HUES6 (cell line): Measurements from ENCODE around the gene TCL1A.

ENCODE experiments used
- H3K27ac ChIP-seq: 2 replicates; pipeline ENCODE4 v1.7.0; 2013; ENCODE audit warnings: low read depth, mild to moderate bottlenecking, low read length, inconsistent platforms
- H3K27me3 ChIP-seq: 2 replicates; pipeline ENCODE4 v1.6.1; 2013; ENCODE audit warnings: low read length; ENCODE audit not compliant: control insufficient read depth, insufficient read depth
- H3K36me3 ChIP-seq: 2 replicates; pipeline ENCODE4 v1.6.1; 2013; ENCODE audit warnings: low read length; ENCODE audit not compliant: control insufficient read depth, insufficient read depth
- H3K4me1 ChIP-seq: 2 replicates; pipeline ENCODE4 v1.6.1; 2013; ENCODE audit warnings: low read length; ENCODE audit not compliant: control insufficient read depth, insufficient read depth
- H3K4me3 ChIP-seq: 2 replicates; pipeline ENCODE4 v1.5.1; 2013; ENCODE audit warnings: low read depth, low read length
- H3K9ac ChIP-seq: one replicate; pipeline ENCODE4 v1.6.1; 2013; ENCODE audit warnings: mild to moderate bottlenecking, low read length
- H3K9me3 ChIP-seq: 2 replicates; pipeline ENCODE4 v1.6.1; 2013; ENCODE audit warnings: low read depth, low read length; ENCODE audit not compliant: control insufficient read depth, insufficient read depth

Gene TCL1A

GRCh38 chr14:95660651-95661515 is 53.0 kb downstream of the TCL1A start:
- Histone ChIP-seq H3K36me3 (no peaks in the 10 kb centered on the region), H3K27me3 (no peaks in the 10 kb centered on the region), H3K4me3 (no peak overlapping the region), H3K4me1 (peaks cover 31% of the 10 kb centered on the region), H3K9ac (no peak overlapping the region), H3K9me3 (no peaks in the 10 kb centered on the region), H3K27ac (no peak overlapping the region)

GRCh38 chr14:95659990-95660385 is 53.9 kb downstream of the TCL1A start:
- Histone ChIP-seq H3K4me3 (no peak overlapping the region), H3K4me1 (peaks cover 36% of the 10 kb centered on the region), H3K9me3 (no peaks in the 10 kb centered on the region), H3K27me3 (no peaks in the 10 kb centered on the region), H3K9ac (no peak overlapping the region), H3K27ac (no peak overlapping the region), H3K36me3 (no peaks in the 10 kb centered on the region)
